Measurements from ENCODE around the gene CCDC7.

DNA sequence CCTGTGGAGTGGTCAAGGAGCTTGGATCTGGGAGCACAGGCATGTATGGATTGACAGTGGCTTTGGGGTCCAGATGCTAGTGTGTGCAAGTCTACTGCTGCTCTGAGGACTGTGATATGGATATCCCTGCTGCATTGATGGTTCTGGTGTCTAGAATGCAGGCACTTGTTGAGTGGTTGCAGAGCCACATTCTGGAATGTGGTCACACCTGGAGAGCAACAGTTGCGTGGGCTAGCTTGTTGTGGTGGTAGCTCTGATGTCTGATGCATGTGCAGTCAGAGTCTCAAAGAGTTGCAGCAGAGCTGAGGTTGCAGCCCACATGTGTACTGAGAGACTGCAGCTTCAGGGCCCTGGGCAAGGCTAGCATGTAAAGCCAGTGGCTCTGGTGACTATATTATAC is 43.2 kb downstream of the CCDC7 start:
- no peak for TF ChIP-seq EZH2 (IDR thresholded peaks at IDR 0.05; ENCODE audit: insufficient read depth, poor library complexity, severe bottlenecking)
- no peak for TF ChIP-seq EZH2phosphoT487 (IDR thresholded peaks at IDR 0.05; ENCODE audit: insufficient read depth, low read depth)

Data from GM23248 (cell line).